DMS53 (cell line): ENCODE results near the gene SLC25A34.
"Not testable (repeated sequence)": the region's sequence is repeated elsewhere in the genome, so short reads cannot be mapped to it uniquely, and the experiment has no call there.

Source experiments
- DNase-seq: peaks from one replicate; lab custom pipeline; 2025; lab: John Stamatoyannopoulos, UW

Gene SLC25A34

DNA sequence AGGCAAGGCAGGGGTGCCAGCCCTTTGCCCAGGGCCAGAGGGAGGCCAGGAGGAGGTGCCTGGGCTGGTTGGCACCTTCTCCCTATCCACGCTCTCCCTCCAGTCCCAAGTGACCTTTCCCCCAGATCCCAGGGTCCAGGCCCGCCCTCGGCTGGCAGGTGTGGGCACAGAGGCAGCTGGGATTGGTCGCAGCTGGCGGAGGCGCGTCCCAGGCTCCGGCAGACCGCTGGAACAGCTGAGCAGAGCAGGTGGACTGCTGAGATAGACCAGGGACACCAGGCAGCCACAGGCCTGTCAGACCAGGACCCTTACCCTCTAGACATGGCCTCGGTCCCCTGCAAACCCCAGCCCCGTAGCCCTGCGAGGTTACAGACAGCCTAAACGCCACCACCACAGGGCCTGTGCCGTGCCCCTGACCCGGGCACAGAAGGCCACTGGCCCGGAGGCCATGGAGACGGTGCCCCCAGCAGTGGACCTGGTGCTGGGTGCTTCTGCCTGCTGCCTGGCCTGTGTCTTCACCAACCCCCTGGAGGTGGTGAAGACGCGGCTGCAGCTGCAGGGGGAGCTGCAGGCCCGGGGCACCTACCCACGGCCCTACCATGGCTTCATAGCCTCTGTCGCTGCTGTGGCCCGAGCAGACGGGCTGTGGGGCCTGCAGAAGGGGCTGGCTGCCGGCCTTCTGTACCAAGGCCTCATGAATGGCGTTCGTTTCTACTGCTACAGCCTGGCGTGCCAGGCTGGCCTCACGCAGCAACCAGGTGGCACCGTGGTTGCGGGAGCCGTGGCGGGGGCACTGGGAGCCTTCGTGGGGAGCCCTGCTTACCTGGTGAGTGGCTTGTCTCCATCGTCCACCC, at the start of gene SLC25A34:
Gene SLC25A34, plus strand, starts transcription at position 221 of the 854 bp plus-strand sequence. Its CDS starts 228 bp downstream, at position 449.
- DNase-seq: peak; percentile 98

DNA sequence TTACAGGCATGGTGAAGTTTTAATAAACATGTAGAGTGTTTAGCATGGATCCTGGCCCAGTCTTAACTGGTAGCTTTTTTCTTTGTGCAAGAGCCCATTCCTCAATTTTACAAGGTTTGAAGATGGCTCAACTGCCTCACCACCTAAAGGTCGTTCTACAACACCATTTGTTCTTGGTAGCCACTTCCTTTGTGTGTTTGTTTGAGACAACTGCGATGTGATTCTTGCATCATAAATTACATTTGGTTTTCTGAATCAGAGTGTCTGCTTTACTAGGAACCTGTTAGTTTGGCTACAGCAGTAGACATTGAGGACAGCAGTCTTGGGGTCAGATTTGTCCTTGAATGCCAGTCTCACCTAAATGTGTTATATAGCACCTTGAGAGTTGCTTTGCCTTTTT, 48.6 kb upstream of the SLC25A34 start:
- DNase-seq: no peak

DNA sequence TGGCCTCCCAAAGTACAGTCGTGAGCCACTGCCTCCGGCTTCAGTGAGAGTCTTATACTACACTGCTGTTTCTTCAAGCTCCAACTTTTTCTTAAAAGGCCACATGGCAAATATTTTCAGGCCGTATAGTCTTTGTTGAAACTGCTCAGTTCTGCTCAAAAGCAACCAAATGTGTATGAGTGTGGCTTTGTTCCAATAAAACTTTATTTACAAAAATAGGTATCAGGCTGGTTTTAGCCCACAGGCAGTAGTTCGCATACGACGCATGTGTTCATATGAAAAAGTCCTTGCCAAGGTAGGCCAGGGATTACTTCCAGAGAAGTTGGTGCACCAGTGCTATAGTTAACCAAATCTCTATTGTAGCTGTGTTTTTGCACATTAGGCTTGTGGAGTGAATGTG, 45.7 kb upstream of the SLC25A34 start:
- no peak for DNase-seq

DNA sequence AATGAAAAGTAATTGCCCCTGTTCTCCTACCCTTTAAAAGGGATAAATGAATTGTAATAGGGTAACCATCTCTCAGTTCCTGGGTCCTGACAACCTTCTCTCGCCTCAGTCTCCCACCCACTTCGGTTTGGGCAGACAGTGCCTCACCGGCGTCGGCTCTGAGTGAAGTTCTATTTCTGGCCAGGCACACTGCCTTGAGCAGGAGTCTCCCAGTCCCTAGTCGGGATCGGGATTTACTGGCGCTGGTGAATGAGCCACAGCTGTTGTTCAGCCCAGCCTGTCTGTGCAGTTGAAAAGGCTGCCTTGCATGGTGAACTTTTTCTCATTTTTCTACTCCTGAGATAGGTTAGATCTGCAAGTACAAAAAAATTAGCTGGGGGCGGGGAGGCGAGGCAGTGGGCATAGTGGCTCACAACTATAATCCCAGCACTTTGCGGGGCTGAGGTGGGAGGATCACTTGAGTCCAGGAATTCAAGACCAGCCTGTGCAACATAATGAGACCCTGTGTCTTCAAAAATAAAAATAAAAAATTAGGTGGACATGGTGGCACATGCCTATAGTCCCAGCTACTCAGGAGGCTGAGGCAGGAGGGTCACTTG, 44.5 kb upstream of the SLC25A34 start:
- no peak for DNase-seq

DNA sequence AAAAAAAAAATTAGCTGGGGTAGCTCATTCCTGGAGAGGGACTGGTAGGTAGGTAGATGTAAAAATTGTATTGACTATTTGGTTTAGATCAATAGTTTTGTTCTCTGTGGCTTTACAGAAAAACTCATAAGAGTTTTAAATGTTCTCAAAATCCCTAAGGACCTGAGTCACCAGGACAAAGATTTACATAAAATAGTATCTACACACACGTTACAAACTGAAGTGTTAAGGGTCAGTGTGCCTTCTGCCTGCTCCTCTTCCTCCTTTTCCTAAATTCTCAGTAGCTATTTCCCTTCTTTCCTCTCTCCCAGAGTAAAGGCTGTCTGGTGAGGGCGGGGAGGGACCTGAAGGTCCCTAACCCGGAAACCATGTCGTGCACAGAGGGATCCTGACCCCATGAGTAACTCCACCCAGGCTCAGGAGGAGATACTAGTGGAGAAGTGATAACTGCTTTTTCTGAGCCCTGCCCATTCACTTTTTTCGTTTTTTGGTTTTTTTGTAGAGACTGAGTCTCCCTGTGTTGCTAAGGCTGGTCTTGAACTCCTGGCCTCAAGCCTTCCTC, 43.9 kb upstream of the SLC25A34 start:
- no peak for DNase-seq

DNA sequence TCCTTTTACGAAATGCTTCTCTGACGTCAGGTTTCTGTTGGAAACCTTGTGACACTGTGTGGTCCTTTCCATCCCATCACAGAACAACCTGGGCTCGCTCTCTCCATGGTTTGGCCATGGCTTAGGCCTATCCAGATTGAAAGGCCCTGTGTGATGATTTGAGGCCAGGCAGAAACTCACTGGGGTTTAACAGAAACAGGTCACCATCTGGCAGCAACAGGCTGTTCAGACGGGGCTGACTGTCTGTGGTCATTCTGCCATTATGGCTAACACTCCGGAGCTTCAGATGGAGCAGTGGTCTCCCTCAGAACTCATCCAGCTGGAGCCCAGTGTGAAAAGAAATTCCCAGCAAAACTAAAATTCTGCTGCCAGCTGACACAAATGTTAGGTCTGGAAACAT, 42.7 kb upstream of the SLC25A34 start:
- no peak for DNase-seq

DNA sequence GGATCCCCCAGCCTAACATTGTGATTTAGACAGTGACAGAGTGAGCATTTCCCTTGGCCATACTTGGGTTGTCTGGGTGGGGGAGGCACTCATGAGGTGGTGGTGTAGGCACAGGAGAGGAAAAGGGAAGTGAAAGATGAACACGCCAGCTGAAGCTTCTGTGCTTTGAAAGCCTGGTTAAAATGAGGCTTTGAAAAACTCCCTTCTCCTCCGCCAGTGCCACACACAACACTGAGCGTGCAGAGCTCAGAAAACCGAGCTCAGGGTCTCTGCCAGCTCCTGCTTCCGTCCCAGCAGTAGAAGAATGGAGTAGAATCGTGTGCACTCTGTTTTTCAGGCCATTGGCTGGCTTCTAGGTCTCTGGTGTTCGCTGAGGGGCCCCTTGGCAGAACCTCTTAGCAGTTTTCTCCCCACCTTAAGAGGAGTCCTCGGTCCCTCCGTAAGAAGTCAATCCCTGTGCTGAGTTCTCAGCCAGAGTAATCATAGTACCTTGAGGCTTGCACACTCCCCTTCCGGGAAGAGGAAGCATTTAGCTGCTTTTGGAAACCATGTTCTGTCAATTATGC, 39.0 kb upstream of the SLC25A34 start:
- no peak for DNase-seq

DNA sequence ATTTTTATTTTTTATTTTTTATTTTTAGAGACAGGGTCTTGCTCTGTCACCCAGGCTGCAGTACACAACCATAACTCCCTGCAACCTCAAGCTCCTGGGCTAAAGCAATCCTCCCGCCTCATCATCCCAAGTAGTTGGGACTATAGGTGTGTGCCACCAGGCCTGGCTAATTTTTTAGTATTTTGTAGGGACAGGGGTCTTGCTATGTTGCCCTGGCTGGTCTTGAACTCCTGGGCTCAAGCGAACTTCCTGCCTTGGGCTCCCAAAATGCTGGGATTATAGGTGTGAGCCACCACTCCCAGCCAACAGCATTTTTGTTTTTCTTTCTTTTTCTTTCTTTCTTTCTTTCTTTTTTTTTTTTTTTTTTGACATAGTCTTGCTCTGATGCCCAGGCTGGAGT, 37.9 kb upstream of the SLC25A34 start:
- no peak for DNase-seq

DNA sequence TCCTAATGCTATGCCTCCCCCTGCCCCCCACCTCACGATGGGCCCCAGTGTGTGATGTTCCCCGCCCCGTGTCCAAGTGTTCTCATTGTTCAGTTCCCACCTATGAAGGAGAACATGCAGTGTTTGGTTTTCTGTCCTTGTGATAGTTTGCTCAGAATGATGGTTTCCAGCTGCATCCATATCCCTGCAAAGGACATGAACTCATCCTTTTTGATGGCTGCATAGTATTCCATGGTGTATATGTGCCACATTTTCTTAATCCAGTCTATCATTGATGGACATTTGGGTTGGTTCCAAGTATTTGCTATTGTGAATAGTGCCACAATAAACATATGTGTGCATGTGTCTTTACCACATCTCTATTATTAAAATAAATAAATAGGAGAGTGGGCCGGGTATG, 36.7 kb upstream of the SLC25A34 start:
- DNase-seq: not testable (repeated sequence)

DNA sequence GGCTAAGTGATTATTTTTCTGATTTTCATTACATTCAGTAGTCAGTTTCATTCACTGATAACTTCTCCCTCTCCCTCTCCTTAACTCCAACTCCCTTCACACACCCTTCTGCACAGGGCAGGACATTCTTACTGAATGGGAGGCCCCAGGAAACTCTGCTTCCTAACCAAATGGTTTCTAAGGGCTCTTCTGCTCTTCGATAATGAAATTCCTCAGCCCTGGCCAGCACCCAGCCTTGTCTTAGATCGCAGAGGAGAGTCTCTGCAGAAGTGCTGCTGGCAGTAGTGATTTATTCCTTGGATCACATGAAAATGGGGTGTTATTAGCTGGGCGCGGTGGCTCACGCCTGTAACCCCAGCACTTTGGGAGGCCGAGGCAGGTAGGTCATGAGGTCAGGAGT, 35.5 kb upstream of the SLC25A34 start:
- no peak for DNase-seq

DNA sequence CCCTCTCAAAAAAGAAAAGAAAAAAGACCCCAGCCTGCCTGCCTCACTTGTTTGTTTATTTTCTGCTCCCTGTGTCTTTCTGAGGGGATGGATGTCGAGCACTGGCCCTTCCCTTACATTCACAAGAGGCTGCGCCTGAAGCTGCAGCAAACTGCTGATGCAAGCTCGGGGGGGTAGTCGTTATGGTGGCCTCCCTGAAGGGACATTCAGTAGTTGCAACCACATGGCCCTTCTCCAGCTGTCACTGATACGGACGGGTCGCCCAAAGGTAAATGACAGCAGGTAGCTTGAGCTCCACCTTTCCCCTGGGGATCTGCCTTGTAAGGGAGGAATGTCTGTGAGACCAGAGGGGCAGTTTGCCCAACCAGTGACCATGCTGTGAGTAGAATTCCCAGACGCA, 34.3 kb upstream of the SLC25A34 start:
- DNase-seq: no peak

DNA sequence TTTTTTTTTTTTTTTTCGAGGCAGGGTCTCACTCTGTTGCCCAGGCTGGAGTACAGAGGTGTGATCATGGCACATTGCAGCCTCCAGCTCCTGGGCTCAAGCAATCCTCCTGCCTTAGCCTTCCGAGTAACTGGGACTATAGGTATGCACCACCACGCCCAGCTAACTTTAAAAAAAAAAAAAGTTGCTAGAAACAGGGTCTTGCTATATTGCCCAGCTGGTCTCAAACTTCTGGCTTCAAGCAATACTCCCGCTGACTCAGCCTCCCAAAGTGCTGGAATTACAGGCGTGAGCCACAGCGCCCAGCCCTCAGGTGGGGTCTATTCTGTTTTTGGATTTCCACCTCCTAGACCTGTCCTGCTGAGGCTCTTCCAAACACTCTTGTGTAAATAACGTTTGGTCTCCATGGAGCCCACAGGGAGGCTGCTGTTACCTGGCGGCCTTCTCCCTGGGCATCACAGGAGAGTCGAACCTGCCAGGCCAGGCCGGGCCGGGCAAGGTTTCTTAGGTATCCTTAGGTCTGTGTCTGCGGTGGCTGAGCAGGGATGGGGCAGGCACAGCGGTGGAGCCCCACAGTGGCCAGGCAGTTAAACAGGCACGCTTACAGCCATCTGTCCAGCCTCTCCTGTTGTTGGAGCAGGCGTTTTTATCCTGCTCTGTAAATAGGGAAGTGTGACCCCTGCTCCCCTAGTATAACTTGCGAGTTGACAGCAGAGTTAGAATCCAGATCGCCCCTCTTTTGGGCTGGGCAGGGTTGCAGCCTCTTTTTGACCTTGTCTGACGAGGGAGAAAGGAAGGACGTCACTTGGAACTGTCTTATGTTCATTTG, 33.1 kb upstream of the SLC25A34 start:
- peak; percentile 24 for DNase-seq

DNA sequence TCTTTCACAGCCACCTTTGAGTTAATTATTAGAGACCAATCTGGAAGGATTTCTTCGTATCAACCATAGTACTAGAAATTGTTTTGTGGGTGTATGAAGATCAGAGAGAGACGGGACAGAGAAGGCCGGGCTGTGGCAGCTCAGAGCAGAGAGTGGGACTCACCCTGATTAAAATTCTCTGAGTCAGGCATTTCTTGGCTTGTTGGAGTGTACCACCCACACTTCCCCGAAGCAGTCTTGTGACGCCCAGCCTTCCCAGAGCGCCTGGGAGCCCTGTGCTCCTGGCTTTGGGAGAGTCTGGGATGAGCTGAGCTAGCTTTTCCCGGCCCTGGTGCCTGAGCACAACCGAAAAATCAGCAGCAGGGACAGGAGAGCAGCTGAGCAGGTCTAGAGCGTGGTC, 32.5 kb upstream of the SLC25A34 start:
- no peak for DNase-seq

DNA sequence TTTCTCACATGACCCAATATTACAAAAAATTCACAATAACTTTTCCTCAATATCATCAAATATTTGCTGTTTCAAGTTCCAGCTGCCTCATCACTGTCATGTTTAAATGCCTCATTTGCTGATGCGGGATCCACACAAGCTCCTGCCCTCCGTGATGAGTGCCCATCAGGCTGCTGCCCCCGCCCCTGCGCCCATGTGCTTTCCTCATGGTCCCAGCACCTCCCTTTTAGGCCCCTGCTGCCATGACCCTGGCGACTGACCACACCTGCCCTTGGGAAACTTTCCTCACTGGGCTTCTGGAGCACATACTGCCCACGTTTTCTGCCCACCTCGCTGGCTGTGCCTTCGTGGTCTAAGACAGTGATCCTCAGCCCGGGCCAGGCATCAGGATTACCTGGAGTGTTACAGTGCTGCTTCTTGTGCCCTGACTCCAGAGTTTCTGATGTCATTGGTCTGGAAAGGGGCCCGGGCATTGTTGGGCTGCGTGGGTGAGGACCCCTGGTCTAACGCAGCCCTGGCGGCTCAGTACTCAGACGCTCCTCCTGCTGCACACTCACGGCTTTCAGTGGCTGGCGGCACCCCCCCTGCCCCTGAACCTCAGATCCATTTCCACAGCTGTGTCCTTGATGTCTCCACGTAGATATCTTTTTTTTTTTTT, 31.4 kb upstream of the SLC25A34 start:
- DNase-seq: no peak

DNA sequence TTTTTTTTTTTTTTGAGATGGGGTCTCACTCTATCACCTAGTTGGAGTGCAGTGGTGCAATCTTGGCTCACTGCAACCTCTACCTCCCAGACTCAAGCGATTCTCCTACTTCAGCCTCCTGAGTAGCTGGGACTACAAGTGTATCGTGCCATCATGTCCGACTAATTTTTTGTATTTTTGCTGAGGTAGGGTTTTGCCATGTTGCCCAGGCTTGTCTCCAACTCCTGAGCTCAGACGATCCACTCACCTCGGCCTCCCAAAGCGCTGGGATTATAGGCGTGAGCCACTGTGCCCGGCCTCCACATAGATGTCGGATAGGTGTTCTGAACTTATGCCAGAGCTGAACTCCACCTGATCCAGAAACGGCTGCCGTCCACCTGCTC, 30.9 kb upstream of the SLC25A34 start:
- no peak for DNase-seq

DNA sequence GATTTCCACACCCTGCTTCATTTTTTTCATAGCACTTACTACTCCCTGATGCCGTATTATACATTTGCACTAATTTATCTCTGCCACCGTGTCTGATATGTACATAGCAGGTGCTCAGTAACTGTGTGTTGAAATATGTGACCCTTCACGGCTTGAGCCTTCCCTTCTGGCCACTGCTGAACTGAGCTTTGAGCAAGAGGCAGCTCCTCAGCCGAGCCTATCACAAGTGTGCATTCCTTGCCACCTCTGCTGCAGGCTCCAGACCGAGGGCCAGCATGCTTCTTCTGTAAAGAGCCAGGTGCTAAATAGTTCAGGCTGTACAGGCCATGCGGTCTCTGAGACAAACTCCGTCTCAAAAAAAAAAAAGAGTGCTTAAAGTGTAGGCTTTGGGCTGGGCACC, 29.3 kb upstream of the SLC25A34 start:
- DNase-seq: no peak

DNA sequence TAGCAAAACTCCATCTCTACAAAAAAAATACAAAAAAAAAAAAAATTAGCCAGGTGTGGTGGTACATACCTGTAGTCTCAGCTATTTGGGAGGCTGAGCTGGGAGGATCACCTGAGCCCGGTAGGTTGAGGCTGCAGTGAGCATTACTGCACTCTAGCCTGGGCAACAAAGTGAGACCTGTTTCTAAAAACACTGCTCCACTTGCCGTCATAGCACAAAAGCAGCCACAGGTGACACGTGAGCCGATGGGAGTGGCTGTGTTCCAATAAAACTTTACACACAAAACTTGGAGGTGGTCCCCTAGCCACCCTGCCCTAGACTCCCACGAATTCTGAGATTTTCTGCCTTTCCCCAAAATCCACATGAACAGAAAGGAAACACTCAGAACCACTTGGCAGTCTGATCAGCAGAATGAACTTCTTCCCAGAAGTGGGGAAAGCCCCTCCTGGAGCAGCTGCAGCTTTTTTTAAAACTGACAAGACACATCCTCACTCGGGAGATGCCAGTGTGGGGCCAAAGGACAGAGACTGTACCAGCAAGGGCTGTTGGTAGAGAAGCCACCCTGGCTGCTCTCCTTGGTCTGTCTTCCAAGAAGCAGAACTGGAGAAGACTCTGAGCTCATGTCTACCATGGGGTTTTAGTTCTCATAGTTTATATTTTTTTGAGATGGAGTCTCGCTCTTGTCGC, 28.7 kb upstream of the SLC25A34 start:
- DNase-seq: no peak

DNA sequence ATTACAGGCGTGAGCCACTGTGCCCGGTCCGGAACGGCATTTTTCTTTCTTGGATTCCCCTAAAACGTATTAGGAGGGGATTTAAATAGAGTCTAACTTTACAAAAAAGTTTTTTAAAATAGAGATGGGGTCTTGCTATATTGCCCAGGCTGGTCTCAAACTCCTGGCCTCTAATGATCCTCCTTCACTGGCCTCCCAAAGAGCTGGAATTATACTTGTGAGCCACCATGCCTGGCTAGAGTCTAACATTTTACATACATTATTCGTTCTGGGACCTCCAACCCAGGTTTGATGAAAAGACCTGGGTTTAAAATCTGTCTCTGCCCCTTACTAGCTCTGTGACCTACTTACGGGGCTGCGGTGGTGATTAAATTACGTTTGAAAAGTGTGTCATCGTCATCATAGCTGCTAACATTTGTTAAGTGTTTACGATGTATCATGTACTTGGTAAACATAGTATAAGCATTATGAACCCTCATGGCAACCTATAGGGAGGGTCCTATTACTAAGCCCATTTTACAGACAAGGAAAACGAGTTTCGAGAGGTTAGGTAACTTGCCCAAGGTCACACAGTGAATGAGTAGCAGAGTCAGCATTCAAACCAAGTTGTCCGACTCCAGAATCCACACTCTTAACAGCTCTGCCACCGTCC, 27.4 kb upstream of the SLC25A34 start:
- DNase-seq: peak; percentile 61

DNA sequence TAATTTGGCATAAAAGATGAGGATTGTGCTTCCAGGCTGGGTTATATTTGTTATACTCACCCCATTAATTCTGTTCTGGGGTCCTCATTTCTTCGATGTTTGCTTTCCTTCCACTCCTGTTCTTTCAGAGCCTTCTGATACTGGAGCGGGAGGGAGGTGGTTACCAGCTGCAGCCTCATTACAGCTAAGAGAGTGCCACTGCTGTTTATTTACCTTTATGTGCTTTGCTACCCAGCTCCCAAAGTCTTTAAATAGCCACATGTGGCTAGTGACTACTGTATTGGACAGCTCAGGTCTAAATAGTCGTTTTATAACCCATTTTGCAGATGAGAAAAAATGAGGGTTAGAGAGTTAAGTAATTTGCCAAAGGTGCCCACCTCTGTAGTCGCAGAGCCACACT, 26.8 kb upstream of the SLC25A34 start:
- DNase-seq: no peak

DNA sequence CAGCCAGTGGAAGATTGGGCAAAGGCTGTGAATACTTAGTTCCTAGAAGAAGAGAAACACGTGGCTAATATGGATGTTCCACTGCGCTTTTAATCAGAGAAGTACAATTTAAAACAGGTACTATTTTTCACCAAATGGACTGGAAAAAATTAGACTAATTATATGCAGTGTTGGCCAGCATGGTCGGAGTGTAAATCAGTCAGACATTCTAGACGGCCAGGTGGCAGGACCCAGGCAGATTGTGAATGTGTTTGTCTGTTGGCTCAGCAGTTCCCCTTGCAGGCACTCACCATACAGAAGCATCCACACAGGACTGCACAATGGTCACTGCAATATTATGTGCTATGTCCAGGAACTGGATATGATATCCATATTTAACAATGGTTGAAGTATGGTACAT, 23.9 kb upstream of the SLC25A34 start:
- no peak for DNase-seq
